ENCODE measurements around the gene MED15.

DNA sequence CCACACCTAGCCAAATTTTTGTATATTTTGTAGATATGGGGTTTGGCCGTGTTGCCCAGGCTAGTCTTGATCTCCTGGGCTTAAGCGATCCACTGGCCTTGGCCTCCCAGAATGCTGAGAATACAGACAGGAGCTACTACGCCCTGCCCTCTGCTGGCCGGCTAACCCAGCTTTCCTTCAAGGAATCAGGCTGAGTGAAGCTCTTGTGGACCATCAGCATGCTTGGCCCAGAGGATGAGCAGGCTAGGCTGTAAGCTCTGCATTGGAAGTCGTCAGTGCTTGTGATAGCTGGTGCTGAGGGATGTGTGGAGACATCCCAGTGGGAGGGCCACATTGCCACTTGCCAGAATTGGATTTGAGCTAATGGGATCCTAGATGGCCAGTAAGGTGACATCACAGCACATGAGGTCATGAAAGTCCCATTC, 60.6 kb downstream of the MED15 start:
- TF ChIP-seq CTCF (IDR thresholded peaks at IDR 0.05 in 8 of 11, conservative IDR thresholded peaks at IDR 0.05 in 3 of 11) = no peak
- no peak for TF ChIP-seq POLR2AphosphoS5 (IDR thresholded peaks at IDR 0.05)
- TF ChIP-seq POLR2A (IDR thresholded peaks at IDR 0.05) = no peak
